ENCODE results near the gene DEPP1. TPM values are rescaled to one million over a fixed set of nuclear protein-coding genes. Genes with fewer than 3 reads are reported as not detected.

The DEPP1 gene
- total and polyA plus RNA-seq, 2 donors (not counting 3 experiments of a cell fraction or from before 2014, with no cell fraction given) = 364 to 951 TPM

- Histone ChIP-seq H3K4me2 (ENCODE audit: insufficient read depth, low read length) (no peak overlapping the region), H3K9me1 (replicated peaks; ENCODE audit: control insufficient read depth, extremely low read depth, insufficient read depth, low read length) (no peaks in the 10 kb centered on the region), H3K4me3 (replicated peaks in 1 of 3; ENCODE audit: insufficient read depth in 1 of 3, low read depth in 1 of 3, low read length in 3 of 3) (no peak overlapping the region), H3K4me1 (ENCODE audit: control insufficient read depth, extremely low read depth, insufficient read depth, low read length) (peaks cover 37% of the 10 kb centered on the region), H3K9me3 (replicated peaks; ENCODE audit: control insufficient read depth, insufficient read depth, low read length) (no peaks in the 10 kb centered on the region), H3K36me3 (ENCODE audit: control insufficient read depth in 2 of 2, extremely low read depth in 1 of 2, insufficient read depth in 2 of 2, low read length in 2 of 2) (no peaks in the 10 kb centered on the region), H3K79me2 (ENCODE audit: control insufficient read depth, insufficient read depth, low read length) (no peaks in the 10 kb centered on the region), H4K20me1 (replicated peaks; ENCODE audit: control insufficient read depth, extremely low read depth, insufficient read depth, low read length) (no peaks in the 10 kb centered on the region), H2AFZ (ENCODE audit: low read depth, low read length) (no peak overlapping the region), H3K27ac (ENCODE audit: insufficient read depth, low read depth, low read length) (peak overlapping the region; percentile 53), H3K9ac (replicated peaks; ENCODE audit: extremely low read depth, insufficient read depth, low read length) (no peak overlapping the region), H3K27me3 (ENCODE audit: control insufficient read depth in 2 of 2, insufficient read depth in 2 of 2, low read length in 2 of 2) (no peaks in the 10 kb centered on the region)
- no peak for TF ChIP-seq POLR2AphosphoS5 (IDR thresholded peaks at IDR 0.05; ENCODE audit: insufficient read depth, low read depth, low read length)
- TF ChIP-seq MYC (IDR thresholded peaks at IDR 0.05; ENCODE audit: low read depth, low read length) = no peak
- no peak for TF ChIP-seq POLR2A (IDR thresholded peaks at IDR 0.05; ENCODE audit: low read depth, low read length)
- TF ChIP-seq MAX (IDR thresholded peaks at IDR 0.05; ENCODE audit: insufficient read depth, insufficient read length) = peak; percentile 22
- no peak for TF ChIP-seq GATA2 (IDR thresholded peaks at IDR 0.05; ENCODE audit: insufficient read depth, insufficient read length, low read depth, low read length)
- TF ChIP-seq FOS (IDR thresholded peaks at IDR 0.05; ENCODE audit: borderline replicate concordance, insufficient read depth, low read length) = no peak
- TF ChIP-seq EZH2 (IDR thresholded peaks at IDR 0.05; ENCODE audit: borderline replicate concordance, low read depth, low read length, severe bottlenecking) = no peak
- peak; percentile 86 for TF ChIP-seq JUN (IDR thresholded peaks at IDR 0.05; ENCODE audit: borderline replicate concordance, insufficient read depth, insufficient read length, low read depth)
- TF ChIP-seq CTCF (IDR thresholded peaks at IDR 0.05; ENCODE audit: extremely low read depth in 1 of 2, insufficient read depth in 1 of 2, low read depth in 1 of 2, low read length in 2 of 2) = no peak
- POLR2A ChIA-PET = interaction anchor here (1.4 kb wide), 1 partner anchor 16 kb away, joined by 4 read pairs; no protein-coding TSS in a partner anchor
- no TSS peak for BruUV-seq (replicated peaks)
- dilution Hi-C loops (cut with MboI; ENCODE audit: extremely low pct_ligation_motif_present, low sequenced_read_pairs) = no loop called here
- CTCF ChIA-PET = interaction anchor here (1.0 kb wide), 1 partner anchor 52 kb away, joined by 5 read pairs; no protein-coding TSS in a partner anchor
- FAIRE-seq (peak; percentile 82), DNase-seq (ENCODE audit: low read depth, low spot score) (peak; percentile 95)
- intact Hi-C loops (cut with micrococcal nuclease) = loop anchor here (1.0 kb wide), 1 partner anchor 11 kb away; no protein-coding TSS in a partner anchor
These were observed 6.6 kb upstream of the DEPP1 start for GRCh38 chr10:44985175-44985681.
